Heart right ventricle (tissue), 16 donors: ENCODE data around the gene GMDS. TPM values are rescaled to one million over a fixed set of nuclear protein-coding genes. Genes with fewer than 3 reads are reported as not detected.

ENCODE experiments used
- ATAC-seq, 8 donors: fragments of 200-7000 bp; cut with Tn5 transposase; one replicate each; pipeline ENCODE4 v1.9.1; 2020; ENCODE audit warnings: mild to moderate bottlenecking in 8 of 8, moderate library complexity in 8 of 8, moderate number of reproducible peaks in 1 of 8
- DNase-seq, 2 donors: peaks; one replicate each; pipeline ENCODE4 v3.0.0-alpha.2; 2020
- H3K27ac ChIP-seq, 10 donors: fragments of 200-600 bp; sonication (generic) in 2 of 10; one replicate each; pipeline versions ENCODE4 v1.5.0 to v1.8.0; 2020 to 2022; ENCODE audit warnings: mild to moderate bottlenecking in 3 of 10
- H3K27me3 ChIP-seq, 7 donors: fragments of 200-600 bp; one replicate each; pipeline ENCODE4 v1.8.0; 2021 to 2022; ENCODE audit warnings: mild to moderate bottlenecking in 2 of 7
- H3K36me3 ChIP-seq, 9 donors: fragments of 200-600 bp; sonication (generic) in 1 of 9; one replicate each; pipeline versions ENCODE4 v1.5.0 to v1.8.0; 2020 to 2022; ENCODE audit warnings: mild to moderate bottlenecking in 2 of 9
- H3K4me1 ChIP-seq, 9 donors: fragments of 200-600 bp; sonication (generic) in 1 of 9; one replicate each; pipeline versions ENCODE4 v1.5.0 to v1.8.0; 2020 to 2022; ENCODE audit warnings: mild to moderate bottlenecking in 4 of 9
- H3K4me3 ChIP-seq, 10 donors: fragments of 200-600 bp; sonication (generic) in 2 of 10; one replicate each; pipeline versions ENCODE4 v1.5.0 to v1.8.0; 2020 to 2022; ENCODE audit warnings: mild to moderate bottlenecking in 7 of 10, moderate library complexity in 2 of 10
- H3K9me3 ChIP-seq, 11 donors: fragments of 200-600 bp in 10 of 11; sonication (generic) in 2 of 11; one replicate each; pipeline versions ENCODE4 v1.5.0 to v1.8.0; 2013 to 2022; ENCODE audit warnings: mild to moderate bottlenecking in 2 of 11, control low read depth in 1 of 11, moderate library complexity in 1 of 11
- CTCF ChIP-seq, 9 donors: fragments of 200-600 bp; sonication (generic) in 2 of 9; IDR thresholded peaks; one replicate each; pipeline versions ENCODE4 v1.5.0 to v1.8.0; 2021 to 2022; ENCODE audit warnings: antibody characterized with exemption in 9 of 9, mild to moderate bottlenecking in 5 of 9, moderate library complexity in 1 of 9
- WGBS, 2 donors: extraction: QIAGEN DNeasy Blood & Tissue Kit; methylation state at CpG; one replicate each; pipeline ENCODE4 v1.1.7; 2013; ENCODE audit warnings: inconsistent platforms in 1 of 2; 5-methylcytosine and 5-hydroxymethylcytosine counted together
- intact Hi-C, 10 donors: fragments of 100-400 bp; cut with DNase I; formaldehyde crosslinking; loops; one replicate each; pipeline versions ENCODE4 v1.11.1 to v1.14.2; 2022
- polyA plus RNA-seq, 2 donors: library from polyadenylated mRNA; stranded (reverse); fragments of 200-250 nt; gene quantifications; one replicate each; pipeline ENCODE4 v1.2.3, GENCODE V29; 2013
- total RNA-seq, 10 donors: library from RNA; stranded (reverse); fragmentation: NEBNext Ultra II Directional in 3 of 10; extraction: Animal tissue kit (Norgen Biotek cat#: 25700) in 3 of 10; gene quantifications; one replicate each; pipeline versions ENCODE4 v1.2.1 to v1.2.4, GENCODE V29; 2021 to 2023
- donor health status: Arrhythmogenic right ventricular cardiomyopathy.
- donor health status: ischemic (EF 13 %, LVEDD 7.1; RV severe dilation, severe dysfunction).
- donor health status: healthy with polysubstance abuse.
- donor health status: DM: no; HTN: yes; CAD: no.
- donor health status: DM: no; HTN: no; CAD: no.
- donor health status: ischemic (EF 25% LVEDD 6.9; RV normal size, moderate dysfunction).
- donor health status: ischemic (EF 25% LVEDD 5.7; RV mildly dilated, moderate dysfunction).
- donor health status: healthy.
- donor health status: DM: yes; HTN: yes; CAD: no.
- donor health status: Ischemic cardiomyopathy.
- donor health status: ischemic (EF 35%, LVEDD 5.7; RV mildly dilated, moderate dysfunction).
- donor health status: nonischemic (EF 11% LVEDD 7.7; RV severe dilation, severe dysfunction).
- donor health status: DM: yes; HTN: yes; CAD: no.
- donor health status: PGD.
- donor health status: ischemic (EF 29% LVEDD 5.4; RV normal size, mild dysfunction).
- donor health status: nonischemic (EF 23%, LVEDD 6.1; RV moderate dilation, normal function).

Gene GMDS
- total and polyA plus RNA-seq, 12 donors, result 5.0 to 10.6 (median 6.9) TPM

- Histone ChIP-seq H3K4me3 (no peak overlapping the region), H3K36me3 (no peaks in the 10 kb centered on the region), H3K4me1 (peaks cover 0 to 26% (median 5%) of the 10 kb centered on the region in 9 donors), H3K27ac (no peak overlapping the region), H3K27me3 (no peaks in the 10 kb centered on the region), H3K9me3 (no peaks in the 10 kb centered on the region)
- 75 to 94% methylated on average over 4 of the region's 4 CpGs for WGBS, 2 donors
- no peak for TF ChIP-seq CTCF (IDR thresholded peaks at IDR 0.05)
- intact Hi-C loops, result loop anchor here in 2 of 10 donors (5.0 to 10.0 kb wide), 2 partner anchors 34 to 186 kb away; no protein-coding TSS in a partner anchor
- no peak for ATAC-seq
- DNase-seq, result no peak
These were observed 444.6 kb downstream of the GMDS start for GRCh38 chr6:1800845-1801244.

- Histone ChIP-seq H3K27ac (no peak overlapping the region), H3K4me3 (no peak overlapping the region), H3K36me3 (no peaks in the 10 kb centered on the region), H3K9me3 (no peaks in the 10 kb centered on the region), H3K27me3 (no peaks in the 10 kb centered on the region), H3K4me1 (peaks cover 0 to 26% (median 5%) of the 10 kb centered on the region in 9 donors)
- no peak for TF ChIP-seq CTCF (IDR thresholded peaks at IDR 0.05)
- WGBS, 2 donors, result 95 to 96% methylated on average over 8 of the region's 8 CpGs
- no peak for DNase-seq
- no peak for ATAC-seq
- intact Hi-C loops, result no loop called here
These were observed 446.5 kb downstream of the GMDS start for GRCh38 chr6:1798965-1799325.

- DNase-seq, result no peak
- TF ChIP-seq CTCF (IDR thresholded peaks at IDR 0.05), result no peak
- intact Hi-C loops, result no loop called here
- no peaks in the 10 kb centered on the region for H3K36me3 ChIP-seq
- H3K9me3 ChIP-seq, result no peaks in the 10 kb centered on the region
- H3K27ac ChIP-seq, result peak overlapping the region in 1 of 10 donors; percentile 34
- H3K4me1 ChIP-seq, result peaks cover 0 to 26% (median 5%) of the 10 kb centered on the region in 9 donors
- no peak overlapping the region for H3K4me3 ChIP-seq
- 92 to 94% methylated on average over 9 of the region's 9 CpGs for WGBS, 2 donors
- no peak for ATAC-seq
- H3K27me3 ChIP-seq, result no peaks in the 10 kb centered on the region
These were observed 447.0 kb downstream of the GMDS start for GRCh38 chr6:1798303-1798964.

GRCh38 chr6:1797801-1798200 is 447.6 kb downstream of the GMDS start:
- Histone ChIP-seq H3K27ac (peak overlapping the region in 7 of 10 donors; percentile 13 to 82 (median 66)), H3K36me3 (no peaks in the 10 kb centered on the region), H3K27me3 (no peaks in the 10 kb centered on the region), H3K9me3 (no peaks in the 10 kb centered on the region), H3K4me3 (no peak overlapping the region), H3K4me1 (peaks cover 0 to 22% (median 5%) of the 10 kb centered on the region in 9 donors)
- 63 to 74% methylated on average over 1 of the region's 1 CpG for WGBS, 2 donors
- intact Hi-C loops, result no loop called here
- no peak for TF ChIP-seq CTCF (IDR thresholded peaks at IDR 0.05)
- peak in 6 of 8 donors; percentile 22 to 59 (median 34) for ATAC-seq
- DNase-seq, result no peak
